ENCODE data around the gene STAG1. TPM values are rescaled to one million over a fixed set of nuclear protein-coding genes. Genes with fewer than 3 reads are reported as not detected.
"Not testable (repeated sequence)": the region's sequence is repeated elsewhere in the genome, so short reads cannot be mapped to it uniquely, and the experiment has no call there.

The STAG1 gene
- polyA plus RNA-seq (2013, experiment 1 of 2), result 13.9 TPM
- polyA plus RNA-seq (2013, experiment 2 of 2), result 14.0 TPM

- H3K4me1 ChIP-seq (ENCODE audit: control insufficient read depth, low read depth, low read length), result peaks cover 10% of the 10 kb centered on the region
These were observed at the start of gene STAG1 for GRCh38 chr3:136752172-136752421. STAG1 (minus strand) TSS chr3:136752378; CDS start chr3:136630898, 121,480 bp downstream.

GRCh38 chr3:136801146-136801545 lies 49.0 kb upstream of the STAG1 start:
- not testable (repeated sequence) for H3K4ac ChIP-seq (ENCODE audit: low read depth, low read length); H3K79me1 ChIP-seq (ENCODE audit: low read length); H3K56ac ChIP-seq (ENCODE audit: low read length); H3K9ac ChIP-seq (ENCODE audit: low read length); H3K4me2 ChIP-seq (ENCODE audit: low read length); H4K5ac ChIP-seq (ENCODE audit: low read length); H3K79me2 ChIP-seq (ENCODE audit: control insufficient read depth, insufficient read depth, low read length); H3K36me3 ChIP-seq (ENCODE audit: control insufficient read depth, insufficient read depth, low read length); H3K4me3 ChIP-seq (ENCODE audit: low read length); H2BK120ac ChIP-seq (ENCODE audit: low read depth, low read length); H2AK5ac ChIP-seq (ENCODE audit: low read length); H4K8ac ChIP-seq (ENCODE audit: low read depth, low read length); H3K27ac ChIP-seq (ENCODE audit: low read depth, low read length); H3K4me1 ChIP-seq (ENCODE audit: control insufficient read depth, low read depth, low read length); H2BK5ac ChIP-seq (ENCODE audit: low read length); H3K18ac ChIP-seq (ENCODE audit: low read length); H2BK15ac ChIP-seq (replicated peaks; ENCODE audit: low read depth); H3K23ac ChIP-seq (ENCODE audit: low read length); H3K27me3 ChIP-seq (ENCODE audit: insufficient read depth, low read length, poor library complexity); DNase-seq
- no CpG with 5 or more reads among the region's 10 CpGs for WGBS (ENCODE audit: extremely low coverage, insufficient coverage, low lambda C conversion rate)

More at GRCh38 chr3:136752172-136752421, at the start of gene STAG1:
- H3K4ac ChIP-seq (ENCODE audit: low read depth, low read length), result peak within 1 kb of the TSS; percentile 99
- H3K4me3 ChIP-seq (ENCODE audit: low read length), result peak within 1 kb of the TSS; percentile 79
- H3K27ac ChIP-seq (ENCODE audit: low read depth, low read length), result peak within 1 kb of the TSS; percentile 98
- peak within 1 kb of the TSS; percentile 77 for H4K5ac ChIP-seq (ENCODE audit: low read length)
- no peak within 1 kb of the TSS for H2AK5ac ChIP-seq (ENCODE audit: low read length)
- H3K36me3 ChIP-seq (ENCODE audit: control insufficient read depth, insufficient read depth, low read length), result no peaks in the 10 kb centered on the region
- peak within 1 kb of the TSS; percentile 89 for H3K4me2 ChIP-seq (ENCODE audit: low read length)
- peak within 1 kb of the TSS; percentile 78 for H2BK5ac ChIP-seq (ENCODE audit: low read length)
- no peak within 1 kb of the TSS for H3K23ac ChIP-seq (ENCODE audit: low read length)
- DNase-seq, result no peak
- H3K27me3 ChIP-seq (ENCODE audit: insufficient read depth, low read length, poor library complexity), result no peaks in the 10 kb centered on the region
- WGBS (ENCODE audit: extremely low coverage, insufficient coverage, low lambda C conversion rate), result no CpG with 5 or more reads among the region's 27 CpGs
- peak within 1 kb of the TSS; percentile 94 for H3K56ac ChIP-seq (ENCODE audit: low read length)
- H4K8ac ChIP-seq (ENCODE audit: low read depth, low read length), result peak within 1 kb of the TSS; percentile 91
- H2BK15ac ChIP-seq (replicated peaks; ENCODE audit: low read depth), result no peak within 1 kb of the TSS
- peak within 1 kb of the TSS; percentile 97 for H2BK120ac ChIP-seq (ENCODE audit: low read depth, low read length)
- no peaks in the 10 kb centered on the region for H3K79me1 ChIP-seq (ENCODE audit: low read length)
- H3K79me2 ChIP-seq (ENCODE audit: control insufficient read depth, insufficient read depth, low read length), result peaks cover 29% of the 10 kb centered on the region
- peak within 1 kb of the TSS; percentile 100 for H3K18ac ChIP-seq (ENCODE audit: low read length)
- H3K9ac ChIP-seq (ENCODE audit: low read length), result peak within 1 kb of the TSS; percentile 92

- Histone ChIP-seq H3K36me3 (ENCODE audit: control insufficient read depth, insufficient read depth, low read length) (no peaks in the 10 kb centered on the region), H4K8ac (ENCODE audit: low read depth, low read length) (no peak overlapping the region), H2AK5ac (ENCODE audit: low read length) (no peak overlapping the region), H3K79me1 (ENCODE audit: low read length) (no peaks in the 10 kb centered on the region), H3K27me3 (ENCODE audit: insufficient read depth, low read length, poor library complexity) (no peaks in the 10 kb centered on the region), H2BK5ac (ENCODE audit: low read length) (no peak overlapping the region), H2BK120ac (ENCODE audit: low read depth, low read length) (no peak overlapping the region), H3K18ac (ENCODE audit: low read length) (no peak overlapping the region), H3K4me2 (ENCODE audit: low read length) (no peak overlapping the region), H3K23ac (ENCODE audit: low read length) (no peak overlapping the region), H4K5ac (ENCODE audit: low read length) (no peak overlapping the region), H3K79me2 (ENCODE audit: control insufficient read depth, insufficient read depth, low read length) (no peaks in the 10 kb centered on the region), H3K4ac (ENCODE audit: low read depth, low read length) (no peak overlapping the region), H3K4me1 (ENCODE audit: control insufficient read depth, low read depth, low read length) (no peaks in the 10 kb centered on the region), H2BK15ac (replicated peaks; ENCODE audit: low read depth) (no peak overlapping the region), H3K9ac (ENCODE audit: low read length) (no peak overlapping the region), H3K4me3 (ENCODE audit: low read length) (no peak overlapping the region), H3K27ac (ENCODE audit: low read depth, low read length) (no peak overlapping the region), H3K56ac (ENCODE audit: low read length) (no peak overlapping the region)
- WGBS (ENCODE audit: extremely low coverage, insufficient coverage, low lambda C conversion rate), result no CpG with 5 or more reads among the region's 4 CpGs
- no peak for DNase-seq
These were observed 40.6 kb upstream of the STAG1 start for GRCh38 chr3:136792556-136793330.

- Histone ChIP-seq H3K23ac (ENCODE audit: low read length) (no peak overlapping the region), H4K8ac (ENCODE audit: low read depth, low read length) (no peak overlapping the region), H2BK5ac (ENCODE audit: low read length) (no peak overlapping the region), H3K18ac (ENCODE audit: low read length) (no peak overlapping the region), H3K4me1 (ENCODE audit: control insufficient read depth, low read depth, low read length) (peaks cover 5% of the 10 kb centered on the region), H3K56ac (ENCODE audit: low read length) (no peak overlapping the region), H4K5ac (ENCODE audit: low read length) (no peak overlapping the region), H3K79me1 (ENCODE audit: low read length) (no peaks in the 10 kb centered on the region), H2AK5ac (ENCODE audit: low read length) (no peak overlapping the region), H3K27me3 (ENCODE audit: insufficient read depth, low read length, poor library complexity) (no peaks in the 10 kb centered on the region), H3K27ac (ENCODE audit: low read depth, low read length) (no peak overlapping the region), H3K9ac (ENCODE audit: low read length) (no peak overlapping the region), H3K4me2 (ENCODE audit: low read length) (no peak overlapping the region), H3K4ac (ENCODE audit: low read depth, low read length) (no peak overlapping the region), H2BK15ac (replicated peaks; ENCODE audit: low read depth) (no peak overlapping the region), H3K36me3 (ENCODE audit: control insufficient read depth, insufficient read depth, low read length) (no peaks in the 10 kb centered on the region), H3K4me3 (ENCODE audit: low read length) (no peak overlapping the region), H3K79me2 (ENCODE audit: control insufficient read depth, insufficient read depth, low read length) (no peaks in the 10 kb centered on the region), H2BK120ac (ENCODE audit: low read depth, low read length) (no peak overlapping the region)
- no peak for DNase-seq
- WGBS (ENCODE audit: extremely low coverage, insufficient coverage, low lambda C conversion rate), result no CpG with 5 or more reads among the region's 3 CpGs
These were observed 38.6 kb upstream of the STAG1 start for GRCh38 chr3:136790786-136791185.

GRCh38 chr3:136789976-136790375 lies 37.8 kb upstream of the STAG1 start:
- H3K27ac ChIP-seq (ENCODE audit: low read depth, low read length), result no peak overlapping the region
- no peak overlapping the region for H3K4me2 ChIP-seq (ENCODE audit: low read length)
- no peaks in the 10 kb centered on the region for H3K79me2 ChIP-seq (ENCODE audit: control insufficient read depth, insufficient read depth, low read length)
- H4K5ac ChIP-seq (ENCODE audit: low read length), result no peak overlapping the region
- no peak overlapping the region for H3K9ac ChIP-seq (ENCODE audit: low read length)
- no peak overlapping the region for H2AK5ac ChIP-seq (ENCODE audit: low read length)
- H3K36me3 ChIP-seq (ENCODE audit: control insufficient read depth, insufficient read depth, low read length), result no peaks in the 10 kb centered on the region
- no peaks in the 10 kb centered on the region for H3K79me1 ChIP-seq (ENCODE audit: low read length)
- WGBS (ENCODE audit: extremely low coverage, insufficient coverage, low lambda C conversion rate), result no CpG with 5 or more reads among the region's 1 CpG
- H2BK15ac ChIP-seq (replicated peaks; ENCODE audit: low read depth), result no peak overlapping the region
- DNase-seq, result peak; percentile 25
- H3K4me1 ChIP-seq (ENCODE audit: control insufficient read depth, low read depth, low read length), result peaks cover 5% of the 10 kb centered on the region
- no peaks in the 10 kb centered on the region for H3K27me3 ChIP-seq (ENCODE audit: insufficient read depth, low read length, poor library complexity)
- H2BK120ac ChIP-seq (ENCODE audit: low read depth, low read length), result no peak overlapping the region
- no peak overlapping the region for H3K4ac ChIP-seq (ENCODE audit: low read depth, low read length)
- no peak overlapping the region for H3K4me3 ChIP-seq (ENCODE audit: low read length)
- H3K23ac ChIP-seq (ENCODE audit: low read length), result no peak overlapping the region
- no peak overlapping the region for H3K56ac ChIP-seq (ENCODE audit: low read length)
- H2BK5ac ChIP-seq (ENCODE audit: low read length), result no peak overlapping the region
- H3K18ac ChIP-seq (ENCODE audit: low read length), result no peak overlapping the region
- H4K8ac ChIP-seq (ENCODE audit: low read depth, low read length), result no peak overlapping the region

- Histone ChIP-seq H4K8ac (ENCODE audit: low read depth, low read length) (no peak overlapping the region), H2BK5ac (ENCODE audit: low read length) (no peak overlapping the region), H2BK120ac (ENCODE audit: low read depth, low read length) (no peak overlapping the region), H3K18ac (ENCODE audit: low read length) (no peak overlapping the region), H4K5ac (ENCODE audit: low read length) (no peak overlapping the region), H3K4me3 (ENCODE audit: low read length) (no peak overlapping the region), H3K27ac (ENCODE audit: low read depth, low read length) (no peak overlapping the region), H2BK15ac (replicated peaks; ENCODE audit: low read depth) (no peak overlapping the region), H3K79me1 (ENCODE audit: low read length) (no peaks in the 10 kb centered on the region), H3K27me3 (ENCODE audit: insufficient read depth, low read length, poor library complexity) (no peaks in the 10 kb centered on the region), H3K4me2 (ENCODE audit: low read length) (no peak overlapping the region), H3K4ac (ENCODE audit: low read depth, low read length) (no peak overlapping the region), H3K56ac (ENCODE audit: low read length) (no peak overlapping the region), H3K9ac (ENCODE audit: low read length) (no peak overlapping the region), H3K23ac (ENCODE audit: low read length) (no peak overlapping the region), H3K79me2 (ENCODE audit: control insufficient read depth, insufficient read depth, low read length) (no peaks in the 10 kb centered on the region), H2AK5ac (ENCODE audit: low read length) (no peak overlapping the region), H3K4me1 (ENCODE audit: control insufficient read depth, low read depth, low read length) (peaks cover 5% of the 10 kb centered on the region), H3K36me3 (ENCODE audit: control insufficient read depth, insufficient read depth, low read length) (no peaks in the 10 kb centered on the region)
- no CpG with 5 or more reads among the region's 1 CpG for WGBS (ENCODE audit: extremely low coverage, insufficient coverage, low lambda C conversion rate)
- DNase-seq, result no peak
These were observed 36.0 kb upstream of the STAG1 start for GRCh38 chr3:136788154-136788553.
